Esophagus mucosa (tissue), 1 donor: ENCODE results near the gene CYLC1. TPM values are rescaled to one million over a fixed set of nuclear protein-coding genes. Genes with fewer than 3 reads are reported as not detected.

Source experiments
- ATAC-seq: fragments of 200-7000 bp; cut with Tn5 transposase; one replicate; pipeline ENCODE4 v1.9.1; 2020
- total RNA-seq: library from RNA; stranded (reverse); gene quantifications from one replicate; pipeline ENCODE4 v1.2.4, GENCODE V29; 2023
- donor health status: DM: yes; HTN: yes; CAD: no.

Gene CYLC1
- total RNA-seq: not detected

- ATAC-seq: no peak
These were observed at the start of gene CYLC1 for GRCh38 chrX:83860846-83861245. Gene CYLC1, plus strand, starts transcription at chrX:83861146. Its CDS starts 37 bp downstream, at chrX:83861183.

GRCh38 chrX:83819304-83819703 lies 41.6 kb upstream of the CYLC1 start:
- ATAC-seq: no peak

GRCh38 chrX:83829874-83830273 lies 31.1 kb upstream of the CYLC1 start:
- ATAC-seq: no peak

- peak; percentile 46 for ATAC-seq
These were observed 15.5 kb upstream of the CYLC1 start for GRCh38 chrX:83845397-83845796.

GRCh38 chrX:83847339-83847738 lies 13.6 kb upstream of the CYLC1 start:
- no peak for ATAC-seq

GRCh38 chrX:83888585-83888984 lies 27.6 kb downstream of the CYLC1 start:
- ATAC-seq: no peak

- ATAC-seq: no peak
These were observed 31.5 kb downstream of the CYLC1 start for GRCh38 chrX:83892433-83892832.

GRCh38 chrX:83906921-83907320 lies 46.0 kb downstream of the CYLC1 start:
- ATAC-seq: no peak

GRCh38 chrX:83916525-83916924 lies 55.6 kb downstream of the CYLC1 start:
- no peak for ATAC-seq

GRCh38 chrX:83934220-83934619 lies 73.3 kb downstream of the CYLC1 start:
- ATAC-seq: no peak
